OCI-LY7 (cell line): ENCODE measurements around the gene VPS54.

ENCODE experiments used
- EZH2phosphoT487 ChIP-seq: fragments of 200-600 bp; sonication (generic); IDR thresholded peaks from 2 replicates; pipeline ENCODE4 v1.6.1; 2018; ENCODE audit warnings: low read depth, borderline replicate concordance, mild to moderate bottlenecking, mixed run types, antibody characterized with exemption, low read length, moderate library complexity, mixed read lengths
- TF ChIP-seq, protein P1 (sequence below): fragments of 200-600 bp; sonication (generic); conservative IDR thresholded peaks from 2 replicates; pipeline ENCODE4 v1.5.1; 2014; ENCODE audit warnings: mild to moderate bottlenecking, antibody characterized with exemption, low read length, moderate library complexity, mixed read lengths

GRCh38 chr2:63862806-63863205 is 156.4 kb downstream of the VPS54 start:
- TF ChIP-seq, protein P1, sequence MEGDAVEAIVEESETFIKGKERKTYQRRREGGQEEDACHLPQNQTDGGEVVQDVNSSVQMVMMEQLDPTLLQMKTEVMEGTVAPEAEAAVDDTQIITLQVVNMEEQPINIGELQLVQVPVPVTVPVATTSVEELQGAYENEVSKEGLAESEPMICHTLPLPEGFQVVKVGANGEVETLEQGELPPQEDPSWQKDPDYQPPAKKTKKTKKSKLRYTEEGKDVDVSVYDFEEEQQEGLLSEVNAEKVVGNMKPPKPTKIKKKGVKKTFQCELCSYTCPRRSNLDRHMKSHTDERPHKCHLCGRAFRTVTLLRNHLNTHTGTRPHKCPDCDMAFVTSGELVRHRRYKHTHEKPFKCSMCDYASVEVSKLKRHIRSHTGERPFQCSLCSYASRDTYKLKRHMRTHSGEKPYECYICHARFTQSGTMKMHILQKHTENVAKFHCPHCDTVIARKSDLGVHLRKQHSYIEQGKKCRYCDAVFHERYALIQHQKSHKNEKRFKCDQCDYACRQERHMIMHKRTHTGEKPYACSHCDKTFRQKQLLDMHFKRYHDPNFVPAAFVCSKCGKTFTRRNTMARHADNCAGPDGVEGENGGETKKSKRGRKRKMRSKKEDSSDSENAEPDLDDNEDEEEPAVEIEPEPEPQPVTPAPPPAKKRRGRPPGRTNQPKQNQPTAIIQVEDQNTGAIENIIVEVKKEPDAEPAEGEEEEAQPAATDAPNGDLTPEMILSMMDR, result no peak
- TF ChIP-seq EZH2phosphoT487, result no peak
